Heart right ventricle (tissue), 16 donors: ENCODE results near the gene SEC14L3. TPM values are rescaled to one million over a fixed set of nuclear protein-coding genes. Genes with fewer than 3 reads are reported as not detected.

ENCODE experiments used
- ATAC-seq, 8 donors: fragments of 200-7000 bp; cut with Tn5 transposase; one replicate each; pipeline ENCODE4 v1.9.1; 2020; ENCODE audit warnings: mild to moderate bottlenecking in 8 of 8, moderate library complexity in 8 of 8, moderate number of reproducible peaks in 1 of 8
- DNase-seq, 2 donors: peaks; one replicate each; pipeline ENCODE4 v3.0.0-alpha.2; 2020
- H3K27ac ChIP-seq, 10 donors: fragments of 200-600 bp; sonication (generic) in 2 of 10; one replicate each; pipeline versions ENCODE4 v1.5.0 to v1.8.0; 2020 to 2022; ENCODE audit warnings: mild to moderate bottlenecking in 3 of 10
- H3K27me3 ChIP-seq, 7 donors: fragments of 200-600 bp; one replicate each; pipeline ENCODE4 v1.8.0; 2021 to 2022; ENCODE audit warnings: mild to moderate bottlenecking in 2 of 7
- H3K36me3 ChIP-seq, 9 donors: fragments of 200-600 bp; sonication (generic) in 1 of 9; one replicate each; pipeline versions ENCODE4 v1.5.0 to v1.8.0; 2020 to 2022; ENCODE audit warnings: mild to moderate bottlenecking in 2 of 9
- H3K4me1 ChIP-seq, 9 donors: fragments of 200-600 bp; sonication (generic) in 1 of 9; one replicate each; pipeline versions ENCODE4 v1.5.0 to v1.8.0; 2020 to 2022; ENCODE audit warnings: mild to moderate bottlenecking in 4 of 9
- H3K4me3 ChIP-seq, 10 donors: fragments of 200-600 bp; sonication (generic) in 2 of 10; one replicate each; pipeline versions ENCODE4 v1.5.0 to v1.8.0; 2020 to 2022; ENCODE audit warnings: mild to moderate bottlenecking in 7 of 10, moderate library complexity in 2 of 10
- H3K9me3 ChIP-seq, 11 donors: fragments of 200-600 bp in 10 of 11; sonication (generic) in 2 of 11; one replicate each; pipeline versions ENCODE4 v1.5.0 to v1.8.0; 2013 to 2022; ENCODE audit warnings: mild to moderate bottlenecking in 2 of 11, control low read depth in 1 of 11, moderate library complexity in 1 of 11
- CTCF ChIP-seq, 9 donors: fragments of 200-600 bp; sonication (generic) in 2 of 9; IDR thresholded peaks; one replicate each; pipeline versions ENCODE4 v1.5.0 to v1.8.0; 2021 to 2022; ENCODE audit warnings: antibody characterized with exemption in 9 of 9, mild to moderate bottlenecking in 5 of 9, moderate library complexity in 1 of 9
- WGBS, 2 donors: extraction: QIAGEN DNeasy Blood & Tissue Kit; methylation state at CpG; one replicate each; pipeline ENCODE4 v1.1.7; 2013; ENCODE audit warnings: inconsistent platforms in 1 of 2; 5-methylcytosine and 5-hydroxymethylcytosine counted together
- intact Hi-C, 10 donors: fragments of 100-400 bp; cut with DNase I; formaldehyde crosslinking; loops; one replicate each; pipeline versions ENCODE4 v1.11.1 to v1.14.2; 2022
- polyA plus RNA-seq, 2 donors: library from polyadenylated mRNA; stranded (reverse); fragments of 200-250 nt; gene quantifications; one replicate each; pipeline ENCODE4 v1.2.3, GENCODE V29; 2013
- total RNA-seq, 10 donors: library from RNA; stranded (reverse); fragmentation: NEBNext Ultra II Directional in 3 of 10; extraction: Animal tissue kit (Norgen Biotek cat#: 25700) in 3 of 10; gene quantifications; one replicate each; pipeline versions ENCODE4 v1.2.1 to v1.2.4, GENCODE V29; 2021 to 2023
- donor health status: Arrhythmogenic right ventricular cardiomyopathy.
- donor health status: ischemic (EF 13 %, LVEDD 7.1; RV severe dilation, severe dysfunction).
- donor health status: healthy with polysubstance abuse.
- donor health status: DM: no; HTN: yes; CAD: no.
- donor health status: DM: no; HTN: no; CAD: no.
- donor health status: ischemic (EF 25% LVEDD 6.9; RV normal size, moderate dysfunction).
- donor health status: ischemic (EF 25% LVEDD 5.7; RV mildly dilated, moderate dysfunction).
- donor health status: healthy.
- donor health status: DM: yes; HTN: yes; CAD: no.
- donor health status: Ischemic cardiomyopathy.
- donor health status: ischemic (EF 35%, LVEDD 5.7; RV mildly dilated, moderate dysfunction).
- donor health status: nonischemic (EF 11% LVEDD 7.7; RV severe dilation, severe dysfunction).
- donor health status: DM: yes; HTN: yes; CAD: no.
- donor health status: PGD.
- donor health status: ischemic (EF 29% LVEDD 5.4; RV normal size, mild dysfunction).
- donor health status: nonischemic (EF 23%, LVEDD 6.1; RV moderate dilation, normal function).

Gene SEC14L3
- total and polyA plus RNA-seq, 12 donors = not detected

GRCh38 chr22:30502911-30503310 lies 31.1 kb upstream of the SEC14L3 start:
- Histone ChIP-seq H3K9me3 (no peaks in the 10 kb centered on the region), H3K4me1 (peaks cover 0 to 4% (median 0%) of the 10 kb centered on the region in 9 donors), H3K27ac (no peak overlapping the region), H3K4me3 (no peak overlapping the region), H3K27me3 (peaks cover 0 to 81% (median 74%) of the 10 kb centered on the region in 7 donors), H3K36me3 (no peaks in the 10 kb centered on the region)
- no peak for TF ChIP-seq CTCF (IDR thresholded peaks at IDR 0.05)
- no peak for DNase-seq
- 83 to 84% methylated on average over 3 of the region's 3 CpGs for WGBS, 2 donors
- intact Hi-C loops = no loop called here
- no peak for ATAC-seq

GRCh38 chr22:30502153-30502552 lies 30.3 kb upstream of the SEC14L3 start:
- H3K9me3 ChIP-seq = no peaks in the 10 kb centered on the region
- H3K27ac ChIP-seq = no peak overlapping the region
- peaks cover 0 to 75% (median 66%) of the 10 kb centered on the region in 7 donors for H3K27me3 ChIP-seq
- intact Hi-C loops = no loop called here
- DNase-seq = no peak
- H3K36me3 ChIP-seq = no peaks in the 10 kb centered on the region
- TF ChIP-seq CTCF (IDR thresholded peaks at IDR 0.05) = no peak
- no peak for ATAC-seq
- WGBS, 2 donors = 75 to 86% methylated on average over 4 of the region's 4 CpGs
- H3K4me3 ChIP-seq = no peak overlapping the region
- peaks cover 0 to 4% (median 0%) of the 10 kb centered on the region in 9 donors for H3K4me1 ChIP-seq

GRCh38 chr22:30500628-30501027 lies 28.8 kb upstream of the SEC14L3 start:
- no peaks in the 10 kb centered on the region for H3K9me3 ChIP-seq
- intact Hi-C loops = no loop called here
- DNase-seq (no peak), ATAC-seq (no peak)
- no peak for TF ChIP-seq CTCF (IDR thresholded peaks at IDR 0.05)
- peaks cover 0 to 4% (median 0%) of the 10 kb centered on the region in 9 donors for H3K4me1 ChIP-seq
- no peak overlapping the region for H3K27ac ChIP-seq
- WGBS, 2 donors = 85 to 88% methylated on average over 6 of the region's 6 CpGs
- no peaks in the 10 kb centered on the region for H3K36me3 ChIP-seq
- peaks cover 0 to 61% (median 51%) of the 10 kb centered on the region in 7 donors for H3K27me3 ChIP-seq
- no peak overlapping the region for H3K4me3 ChIP-seq

GRCh38 chr22:30497466-30498150 lies 25.8 kb upstream of the SEC14L3 start:
- DNase-seq (no peak), ATAC-seq (no peak)
- Histone ChIP-seq H3K27ac (no peak overlapping the region), H3K4me3 (no peak overlapping the region), H3K27me3 (peaks cover 0 to 45% (median 31%) of the 10 kb centered on the region in 7 donors), H3K4me1 (no peaks in the 10 kb centered on the region), H3K36me3 (no peaks in the 10 kb centered on the region), H3K9me3 (no peaks in the 10 kb centered on the region)
- intact Hi-C loops = no loop called here
- 84 to 89% methylated on average over 7 of the region's 7 CpGs for WGBS, 2 donors
- no peak for TF ChIP-seq CTCF (IDR thresholded peaks at IDR 0.05)
